SK-N-SH treated with all-trans-retinoic acid at 6 μM for 48 hours (cell line): ENCODE results near the gene TAF1L.

ENCODE experiments used
- ATAC-seq: fragments of 200-7000 bp; cut with Tn5 transposase; 3 replicates; pipeline ENCODE4 v1.9.1; 2020; ENCODE audit warnings: mild to moderate bottlenecking, moderate library complexity
- ARNTL ChIP-seq: fragments of 450-650 bp; formaldehyde crosslinking; IDR thresholded peaks from 2 replicates; pipeline ENCODE4 v1.5.0; 2020; ENCODE audit warnings: low read depth, mild to moderate bottlenecking, moderate library complexity, borderline replicate concordance
- BACH2 ChIP-seq: fragments of 250-450 bp; sonication (Bioruptor Pico); IDR thresholded peaks from 2 replicates; pipeline ENCODE4 v1.9.0; 2021; ENCODE audit warnings: mild to moderate bottlenecking, borderline replicate concordance
- CREB5 ChIP-seq: fragments of 250-450 bp; sonication (Bioruptor Pico); IDR thresholded peaks from 2 replicates; pipeline ENCODE4 v1.5.1; 2020; ENCODE audit warnings: low read depth, mild to moderate bottlenecking, moderate library complexity
- CSDC2 ChIP-seq: fragments of 250-450 bp; sonication (Bioruptor Pico); IDR thresholded peaks from 2 replicates; pipeline ENCODE4 v1.5.0; 2020; ENCODE audit warnings: mild to moderate bottlenecking, moderate library complexity
- CSRNP3 ChIP-seq: fragments of 250-450 bp; sonication (Bioruptor Pico); IDR thresholded peaks from 2 replicates; pipeline ENCODE4 v1.5.1; 2021; ENCODE audit warnings: mild to moderate bottlenecking, moderate library complexity
- ESRRG ChIP-seq: fragments of 250-450 bp; sonication (Bioruptor Pico); IDR thresholded peaks from 2 replicates; pipeline ENCODE4 v1.6.1; 2021; ENCODE audit warnings: mild to moderate bottlenecking
- GLIS3 ChIP-seq: fragments of 250-450 bp; sonication (Bioruptor Pico); IDR thresholded peaks from 2 replicates; pipeline ENCODE4 v1.5.0; 2020; ENCODE audit warnings: mild to moderate bottlenecking, moderate library complexity
- ISL1 ChIP-seq: fragments of 250-450 bp; sonication (Bioruptor Pico); IDR thresholded peaks from 2 replicates; pipeline ENCODE4 v2.1.2; 2022; ENCODE audit warnings: mild to moderate bottlenecking, moderate library complexity
- OSR1 ChIP-seq: fragments of 250-450 bp; sonication (Bioruptor Pico); IDR thresholded peaks from 2 replicates; pipeline ENCODE4 v1.8.0; 2022; ENCODE audit warnings: moderate library complexity, mild to moderate bottlenecking, inconsistent platforms
- PATZ1 ChIP-seq: fragments of 250-450 bp; sonication (Bioruptor Pico); IDR thresholded peaks from 2 replicates; pipeline ENCODE4 v1.8.0; 2020; ENCODE audit warnings: mild to moderate bottlenecking, moderate library complexity, borderline replicate concordance
- POU6F1 ChIP-seq: fragments of 250-450 bp; sonication (Bioruptor Pico); IDR thresholded peaks from 2 replicates; pipeline ENCODE4 v1.8.0; 2021; ENCODE audit warnings: low read depth, mild to moderate bottlenecking, moderate library complexity, borderline replicate concordance
- PPARA ChIP-seq: fragments of 250-450 bp; sonication (Bioruptor Pico); IDR thresholded peaks from 2 replicates; pipeline ENCODE4 v1.5.0; 2020; ENCODE audit warnings: mild to moderate bottlenecking, borderline replicate concordance
- RARB ChIP-seq: fragments of 250-450 bp; sonication (Bioruptor Pico); IDR thresholded peaks from 2 replicates; pipeline ENCODE4 v1.8.0; 2021; ENCODE audit warnings: mild to moderate bottlenecking, moderate library complexity
- TCF4 ChIP-seq: fragments of 250-450 bp; sonication (Bioruptor Pico); IDR thresholded peaks from 2 replicates; pipeline ENCODE4 v1.8.0; 2021; ENCODE audit warnings: mild to moderate bottlenecking, moderate library complexity, borderline replicate concordance
- TOX ChIP-seq: fragments of 250-450 bp; sonication (Bioruptor Pico); IDR thresholded peaks from 2 replicates; pipeline ENCODE4 v1.8.0; 2021; ENCODE audit warnings: mild to moderate bottlenecking, moderate library complexity, borderline replicate concordance
- TSHZ2 ChIP-seq: fragments of 250-450 bp; sonication (Bioruptor Pico); IDR thresholded peaks from 2 replicates; pipeline ENCODE4 v1.5.0; 2020; ENCODE audit warnings: mild to moderate bottlenecking, moderate library complexity
- ZC3H10 ChIP-seq: fragments of 250-450 bp; sonication (Bioruptor Pico); IDR thresholded peaks from 2 replicates; pipeline ENCODE4 v1.5.1; 2021; ENCODE audit warnings: mild to moderate bottlenecking, moderate library complexity
- ZFP3 ChIP-seq: fragments of 250-450 bp; sonication (Bioruptor Pico); IDR thresholded peaks from 2 replicates; pipeline ENCODE4 v1.5.0; 2020; ENCODE audit warnings: mild to moderate bottlenecking, moderate library complexity
- ZFP30 ChIP-seq: fragments of 450-650 bp; formaldehyde crosslinking; IDR thresholded peaks from 2 replicates; pipeline ENCODE4 v1.5.0; 2022; ENCODE audit warnings: mild to moderate bottlenecking, moderate library complexity
- ZNF565 ChIP-seq: fragments of 450-650 bp; formaldehyde crosslinking; conservative IDR thresholded peaks from 2 replicates; pipeline ENCODE4 v1.5.0; 2020; ENCODE audit warnings: low read depth, mild to moderate bottlenecking, moderate library complexity
- ZNF70 ChIP-seq: fragments of 450-650 bp; formaldehyde crosslinking; IDR thresholded peaks from 2 replicates; pipeline ENCODE4 v1.5.0; 2020; ENCODE audit warnings: mild to moderate bottlenecking, moderate library complexity
- ZNF8 ChIP-seq: fragments of 450-650 bp; formaldehyde crosslinking; IDR thresholded peaks from 2 replicates; pipeline ENCODE4 v1.5.0; 2020; ENCODE audit warnings: mild to moderate bottlenecking, moderate library complexity

The TAF1L gene

GRCh38 chr9:32625320-32625719 is 10.1 kb downstream of the TAF1L start (continued):
- TF ChIP-seq TSHZ2 (CRISPR knock-in tag) (no peak), ISL1 (CRISPR knock-in tag) (no peak), RARB (CRISPR knock-in tag) (no peak), ESRRG (CRISPR knock-in tag) (no peak)

GRCh38 chr9:32622948-32623347 is 12.5 kb downstream of the TAF1L start:
- ATAC-seq: no peak
- TF ChIP-seq ZFP3 (no peak), TOX (CRISPR knock-in tag) (no peak), ZNF70 (no peak), ESRRG (CRISPR knock-in tag) (no peak), ISL1 (CRISPR knock-in tag) (no peak), CREB5 (CRISPR knock-in tag) (no peak), CSDC2 (no peak), ZNF565 (CRISPR knock-in tag) (no peak), POU6F1 (no peak), GLIS3 (CRISPR knock-in tag) (no peak), TCF4 (no peak), BACH2 (CRISPR knock-in tag) (no peak), CSRNP3 (CRISPR knock-in tag) (no peak), ZFP30 (CRISPR knock-in tag) (no peak)

GRCh38 chr9:32618261-32618660 is 17.2 kb downstream of the TAF1L start:
- no peak for ATAC-seq
- TF ChIP-seq POU6F1: no peak
- TF ChIP-seq ZNF8 (CRISPR knock-in tag): no peak
- TF ChIP-seq OSR1 (CRISPR knock-in tag): no peak
- TF ChIP-seq TSHZ2 (CRISPR knock-in tag): no peak
- TF ChIP-seq RARB (CRISPR knock-in tag): no peak
- TF ChIP-seq PPARA (CRISPR knock-in tag): no peak
- no peak for TF ChIP-seq PATZ1
- TF ChIP-seq BACH2 (CRISPR knock-in tag): no peak
- TF ChIP-seq ZNF565 (CRISPR knock-in tag): no peak
- TF ChIP-seq GLIS3 (CRISPR knock-in tag): no peak
- TF ChIP-seq CREB5 (CRISPR knock-in tag): no peak
- no peak for TF ChIP-seq CSDC2
- TF ChIP-seq ZC3H10: no peak
- TF ChIP-seq ZFP3: no peak
- TF ChIP-seq ISL1 (CRISPR knock-in tag): no peak
- no peak for TF ChIP-seq TCF4
- no peak for TF ChIP-seq ARNTL (CRISPR knock-in tag)
- TF ChIP-seq ZNF70: no peak
